Ectodermal cell (in vitro differentiated cells): ENCODE data around the gene C19orf33.
A peak's percentile ranks its signal among the peaks of the same experiment; 100 is the strongest.

ENCODE experiments used
- H3K27ac ChIP-seq: 2 replicates; pipeline ENCODE4 v1.7.0; 2013; ENCODE audit warnings: mild to moderate bottlenecking, low read depth, low read length; ENCODE audit not compliant: insufficient read depth, poor library complexity, severe bottlenecking
- H3K27me3 ChIP-seq: 2 replicates; pipeline ENCODE4 v1.7.0; 2013; ENCODE audit warnings: mild to moderate bottlenecking, low read length; ENCODE audit not compliant: insufficient read depth, control insufficient read depth, poor library complexity, severe bottlenecking
- H3K36me3 ChIP-seq: one replicate; pipeline ENCODE4 v1.7.0; 2013; ENCODE audit warnings: low read length; ENCODE audit not compliant: control insufficient read depth, insufficient read depth
- H3K4me1 ChIP-seq: one replicate; pipeline ENCODE4 v1.7.0; 2013; ENCODE audit warnings: low read length; ENCODE audit not compliant: control insufficient read depth, insufficient read depth
- H3K4me3 ChIP-seq: 2 replicates; pipeline ENCODE4 v1.7.0; 2013; ENCODE audit warnings: low read depth, low read length, control low read depth; ENCODE audit not compliant: insufficient read depth
- H3K9me3 ChIP-seq: 2 replicates; pipeline ENCODE4 v1.7.0; 2013; ENCODE audit warnings: mild to moderate bottlenecking, low read length, moderate library complexity; ENCODE audit not compliant: control insufficient read depth
- WGBS, 2 experiments: methylation state at CpG; one replicate each; pipeline ENCODE4 v1.1.7; 2013; ENCODE audit warnings: missing lambda C conversion rate in 2 of 2; 5-methylcytosine and 5-hydroxymethylcytosine counted together

The C19orf33 gene

DNA sequence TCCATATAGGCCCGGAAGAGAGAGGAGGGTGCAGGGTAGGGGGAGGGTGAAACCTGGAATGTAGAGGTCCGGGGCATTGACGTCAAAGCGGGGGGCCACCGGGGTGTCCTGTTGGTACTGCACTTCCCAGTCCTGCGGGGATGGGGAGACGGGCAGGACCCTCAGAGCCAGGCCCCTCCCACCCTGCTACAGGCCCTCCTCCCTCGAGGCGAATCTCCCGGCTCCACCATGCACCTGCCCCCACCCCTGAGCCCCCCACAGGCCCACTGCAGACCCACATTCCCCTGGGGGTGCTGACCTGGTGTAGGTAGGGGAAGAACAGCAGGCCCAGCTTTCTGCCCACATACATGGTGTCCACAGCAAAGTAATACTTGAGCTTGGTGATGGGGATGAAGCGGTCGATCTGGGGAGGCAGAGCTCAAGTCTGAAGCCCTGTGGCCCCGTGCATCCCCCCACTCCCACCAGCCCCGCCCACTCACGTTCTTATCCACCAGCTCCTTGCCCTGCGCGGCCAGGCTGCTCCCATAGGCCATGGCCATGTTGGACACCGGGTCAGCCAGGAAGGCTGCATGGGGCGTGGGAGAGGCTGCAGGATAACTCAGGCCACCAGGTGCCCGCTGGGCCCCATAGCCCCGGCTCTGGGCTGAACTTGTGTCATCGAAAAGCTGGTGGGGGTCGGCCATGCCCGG is 5.0 kb downstream of the C19orf33 start:
- H3K4me1 ChIP-seq: peaks cover 9% of the 10 kb centered on the region
- H3K27me3 ChIP-seq: no peaks in the 10 kb centered on the region
- H3K27ac ChIP-seq: no peak overlapping the region
- no peaks in the 10 kb centered on the region for H3K9me3 ChIP-seq
- WGBS, 2 experiments: 93 to 95% methylated on average over 24 of the region's 24 CpGs
- H3K36me3 ChIP-seq: peaks cover 14% of the 10 kb centered on the region
- H3K4me3 ChIP-seq: no peak overlapping the region

DNA sequence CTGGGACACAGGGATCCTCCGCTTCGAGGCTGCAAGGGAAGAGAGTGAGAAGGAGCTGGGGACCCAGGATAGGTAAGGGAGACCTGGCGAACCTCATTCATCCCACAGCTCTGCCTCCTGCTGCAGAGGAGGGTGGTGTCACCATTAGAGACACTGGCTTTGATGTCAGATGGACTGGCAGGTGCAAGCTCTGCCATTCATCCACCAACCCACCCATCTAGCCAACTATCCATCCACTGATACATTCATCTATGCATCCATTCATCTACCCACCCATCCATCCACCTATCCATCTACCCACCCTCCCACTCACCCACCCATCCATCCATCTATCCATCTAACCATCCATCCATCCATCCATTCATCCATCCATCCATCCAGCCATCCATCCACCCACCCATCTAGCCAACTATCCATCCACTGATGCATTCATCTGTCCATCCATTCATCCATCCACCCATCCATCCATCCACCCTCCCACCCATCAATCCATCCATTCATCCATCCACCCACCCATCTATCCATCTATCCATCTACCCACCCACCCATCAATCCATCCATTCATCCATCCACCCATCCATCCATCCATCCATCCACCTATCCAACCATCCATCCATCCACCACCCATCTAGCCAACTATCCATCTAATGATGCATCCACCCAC is 5.7 kb downstream of the C19orf33 start:
- Histone ChIP-seq H3K4me3 (no peak overlapping the region), H3K9me3 (no peaks in the 10 kb centered on the region), H3K27me3 (no peaks in the 10 kb centered on the region), H3K27ac (no peak overlapping the region), H3K4me1 (peaks cover 2% of the 10 kb centered on the region), H3K36me3 (peaks cover 14% of the 10 kb centered on the region)
- 91 to 97% methylated on average over 3 of the region's 3 CpGs for WGBS, 2 experiments

DNA sequence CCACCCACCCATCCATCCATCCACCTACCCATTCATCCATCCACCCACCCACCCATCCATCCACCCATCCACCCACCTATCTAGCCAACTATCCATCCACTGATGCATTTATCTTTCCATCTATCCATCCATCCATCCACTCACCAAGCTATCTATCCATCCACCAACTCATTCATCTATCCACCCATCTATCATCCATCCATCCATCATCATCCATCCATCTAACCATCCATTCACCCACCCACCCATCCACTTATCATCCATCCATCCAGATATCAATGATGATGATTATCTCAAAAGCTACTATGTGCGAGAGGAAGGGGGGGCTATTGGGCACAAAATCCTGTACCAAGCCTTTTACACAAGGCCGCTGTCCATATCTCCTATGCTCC is 6.2 kb downstream of the C19orf33 start:
- WGBS, 2 experiments: 93 to 97% methylated on average over 2 of the region's 2 CpGs
- peaks cover 14% of the 10 kb centered on the region for H3K36me3 ChIP-seq

DNA sequence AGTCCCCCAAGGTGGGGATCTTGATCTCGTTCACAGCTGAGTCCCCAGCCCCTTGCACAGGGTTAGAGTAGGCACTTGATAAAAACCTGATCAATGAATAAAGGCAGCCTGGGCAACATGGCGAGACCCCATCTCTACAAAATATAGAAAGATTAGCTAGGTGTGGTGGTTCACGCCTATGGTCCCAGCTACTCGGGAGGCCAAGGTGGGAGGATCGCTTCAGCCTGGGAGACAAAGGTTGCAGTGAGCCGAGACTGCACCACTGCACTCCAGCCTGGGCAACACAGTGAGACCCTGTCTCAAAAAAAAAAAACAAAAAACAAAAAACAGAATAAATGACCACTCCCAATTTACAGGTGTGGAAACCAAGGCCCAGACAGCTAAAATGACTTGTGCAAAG is 6.9 kb downstream of the C19orf33 start:
- H3K9me3 ChIP-seq: no peaks in the 10 kb centered on the region
- no peak overlapping the region for H3K4me3 ChIP-seq
- H3K27ac ChIP-seq: no peak overlapping the region
- H3K4me1 ChIP-seq: no peaks in the 10 kb centered on the region
- no peaks in the 10 kb centered on the region for H3K27me3 ChIP-seq
- WGBS, 2 experiments: 94 to 97% methylated on average over 6 of the region's 6 CpGs
- H3K36me3 ChIP-seq: peaks cover 14% of the 10 kb centered on the region

More for the DNA sequence above, 6.2 kb downstream of the C19orf33 start:
- Histone ChIP-seq H3K4me1 (no peaks in the 10 kb centered on the region), H3K27ac (no peak overlapping the region), H3K27me3 (no peaks in the 10 kb centered on the region), H3K4me3 (no peak overlapping the region), H3K9me3 (no peaks in the 10 kb centered on the region)

DNA sequence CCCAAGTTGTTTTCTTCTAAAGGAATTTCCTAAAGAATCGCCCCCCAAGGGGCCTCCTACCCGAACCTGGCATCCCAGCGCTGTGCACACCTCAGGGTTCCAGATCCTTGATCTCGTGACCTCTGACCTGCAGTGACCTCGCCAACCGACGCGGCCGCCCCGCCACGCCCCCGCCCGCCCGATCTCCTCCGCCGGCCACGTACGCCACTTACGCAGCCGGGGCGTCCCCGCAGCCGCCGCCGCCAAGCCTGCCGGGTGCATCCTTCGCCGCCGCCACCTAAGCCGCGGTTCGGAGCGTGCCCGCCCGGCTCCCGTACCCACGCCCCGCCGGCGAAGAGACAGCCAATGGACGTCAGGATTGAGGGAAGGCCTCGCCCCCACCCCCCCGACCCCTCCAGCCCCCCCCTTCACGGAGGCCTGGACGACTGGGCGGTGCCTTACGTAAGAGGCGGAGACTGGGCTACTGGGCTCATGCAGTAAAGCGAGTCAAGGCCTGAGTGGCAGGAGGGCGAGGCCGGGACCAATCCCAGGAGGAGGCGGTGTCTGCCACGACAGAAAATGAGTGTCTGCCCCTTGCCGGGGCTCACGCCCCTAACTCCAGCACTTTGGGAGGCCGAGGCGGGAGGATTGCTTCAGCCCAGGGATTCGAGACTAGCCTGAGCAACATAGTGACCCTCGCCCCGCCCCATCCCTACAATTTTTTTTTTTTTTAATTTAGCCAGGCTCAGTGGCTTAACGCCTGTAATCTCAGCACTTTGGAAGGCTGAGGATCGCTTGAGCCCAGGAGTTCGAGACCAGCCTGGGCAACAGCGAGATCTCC is 11.8 kb downstream of the C19orf33 start, which contains the start of gene YIF1B:
Gene YIF1B, minus strand, starts transcription at position 291 of the 820 bp plus-strand sequence. Its CDS starts 30 bp downstream, at position 261.
- WGBS, 2 experiments: 3 to 4% methylated on average over 64 of the region's 64 CpGs
- Histone ChIP-seq H3K36me3 (no peaks in the 10 kb centered on the region), H3K4me1 (peaks cover 2% of the 10 kb centered on the region)

DNA sequence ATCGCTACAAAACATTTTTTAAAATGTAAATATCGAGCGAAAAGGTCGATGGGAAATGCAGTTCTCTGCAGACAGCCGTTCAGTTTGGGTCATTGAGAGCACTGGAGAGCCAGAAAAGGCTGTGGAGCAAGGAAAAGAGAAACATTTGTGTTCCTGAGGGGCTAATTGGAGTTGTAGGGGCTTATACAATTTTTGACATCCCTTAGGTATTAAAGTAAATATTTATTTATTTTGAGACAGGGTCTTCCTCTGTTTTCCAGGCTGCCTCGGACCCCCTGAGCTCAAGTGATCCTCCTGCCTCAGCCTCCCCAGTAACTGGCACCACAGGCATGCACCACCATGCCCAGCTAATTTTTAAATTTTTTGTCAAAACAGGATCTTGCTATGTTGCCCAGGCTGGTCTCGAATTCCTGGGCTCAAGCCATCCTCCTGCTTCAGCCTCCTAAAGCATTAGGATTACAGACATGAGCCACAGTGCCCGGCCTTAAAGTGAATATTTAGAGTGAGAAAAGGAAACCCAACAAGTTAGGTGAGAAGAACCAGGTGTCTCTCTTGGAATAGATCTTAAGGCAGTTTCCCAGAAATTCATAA is 12.5 kb downstream of the C19orf33 start:
- no peaks in the 10 kb centered on the region for H3K36me3 ChIP-seq
- no peak overlapping the region for H3K27ac ChIP-seq
- peak overlapping the region; percentile 33 for H3K4me3 ChIP-seq
- no peaks in the 10 kb centered on the region for H3K9me3 ChIP-seq
- H3K4me1 ChIP-seq: peaks cover 9% of the 10 kb centered on the region
- H3K27me3 ChIP-seq: peaks cover 52% of the 10 kb centered on the region
- 44 to 47% methylated on average over 8 of the region's 8 CpGs for WGBS, 2 experiments

More for the DNA sequence above, 11.8 kb downstream of the C19orf33 start, which contains the start of gene YIF1B:
- Histone ChIP-seq H3K27ac (peak within 1 kb of the TSS; percentile 9), H3K27me3 (peaks cover 45% of the 10 kb centered on the region), H3K4me3 (peak within 1 kb of the TSS; percentile 40), H3K9me3 (no peaks in the 10 kb centered on the region)

DNA sequence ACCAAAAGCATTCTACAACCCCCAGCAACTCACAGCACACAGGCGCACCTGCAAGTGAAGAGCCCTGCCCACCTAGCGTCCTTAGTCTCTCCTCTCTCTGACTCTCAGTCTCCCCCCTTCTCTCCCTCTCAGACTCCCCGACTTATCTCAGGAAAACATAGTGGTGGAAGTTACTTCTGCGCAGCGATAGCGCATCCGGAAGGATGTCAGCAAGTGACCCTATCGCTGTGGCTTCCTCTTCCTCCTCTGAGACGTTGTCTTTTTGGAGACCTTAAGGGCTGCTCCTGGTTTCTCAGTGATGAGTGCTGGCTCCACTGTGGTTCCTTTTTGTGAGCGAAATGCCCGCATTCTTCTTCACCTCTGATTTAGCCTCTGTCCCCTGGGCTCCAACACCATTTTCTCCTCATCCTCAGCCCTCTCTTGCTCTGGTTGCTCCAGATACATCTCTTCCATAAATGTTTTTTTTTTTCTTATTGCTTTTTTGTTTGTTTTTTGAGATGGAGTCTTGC is 13.1 kb downstream of the C19orf33 start:
- Histone ChIP-seq H3K4me3 (no peak overlapping the region), H3K4me1 (peaks cover 11% of the 10 kb centered on the region), H3K27ac (no peak overlapping the region), H3K36me3 (no peaks in the 10 kb centered on the region), H3K27me3 (peaks cover 55% of the 10 kb centered on the region), H3K9me3 (no peaks in the 10 kb centered on the region)
- 91 to 93% methylated on average over 11 of the region's 11 CpGs for WGBS, 2 experiments

DNA sequence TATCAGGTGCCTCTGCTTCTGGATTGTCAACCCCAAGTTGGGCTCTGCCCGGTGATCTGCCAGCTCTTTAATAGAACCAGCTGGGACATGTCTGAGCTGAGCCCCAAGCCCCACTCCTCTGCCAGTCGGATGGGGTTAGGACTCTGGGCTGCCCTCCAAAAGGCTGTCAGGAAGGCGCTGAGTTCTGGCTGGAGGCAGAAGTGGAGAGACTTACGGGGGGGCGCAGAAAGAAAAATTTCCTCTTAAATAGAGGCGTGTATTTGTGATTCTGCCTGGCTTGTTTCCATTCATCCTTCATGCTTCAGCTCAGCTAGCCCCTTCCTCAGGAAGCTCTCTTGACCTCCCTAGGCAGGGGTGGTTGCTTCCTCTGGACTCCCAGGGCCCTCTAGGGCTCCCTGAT is 14.6 kb downstream of the C19orf33 start:
- H3K9me3 ChIP-seq: no peaks in the 10 kb centered on the region
- no peaks in the 10 kb centered on the region for H3K36me3 ChIP-seq
- WGBS, 2 experiments: 90 to 92% methylated on average over 6 of the region's 6 CpGs
- peaks cover 55% of the 10 kb centered on the region for H3K27me3 ChIP-seq
- H3K4me1 ChIP-seq: peaks cover 11% of the 10 kb centered on the region
- H3K4me3 ChIP-seq: no peak overlapping the region
- H3K27ac ChIP-seq: no peak overlapping the region

DNA sequence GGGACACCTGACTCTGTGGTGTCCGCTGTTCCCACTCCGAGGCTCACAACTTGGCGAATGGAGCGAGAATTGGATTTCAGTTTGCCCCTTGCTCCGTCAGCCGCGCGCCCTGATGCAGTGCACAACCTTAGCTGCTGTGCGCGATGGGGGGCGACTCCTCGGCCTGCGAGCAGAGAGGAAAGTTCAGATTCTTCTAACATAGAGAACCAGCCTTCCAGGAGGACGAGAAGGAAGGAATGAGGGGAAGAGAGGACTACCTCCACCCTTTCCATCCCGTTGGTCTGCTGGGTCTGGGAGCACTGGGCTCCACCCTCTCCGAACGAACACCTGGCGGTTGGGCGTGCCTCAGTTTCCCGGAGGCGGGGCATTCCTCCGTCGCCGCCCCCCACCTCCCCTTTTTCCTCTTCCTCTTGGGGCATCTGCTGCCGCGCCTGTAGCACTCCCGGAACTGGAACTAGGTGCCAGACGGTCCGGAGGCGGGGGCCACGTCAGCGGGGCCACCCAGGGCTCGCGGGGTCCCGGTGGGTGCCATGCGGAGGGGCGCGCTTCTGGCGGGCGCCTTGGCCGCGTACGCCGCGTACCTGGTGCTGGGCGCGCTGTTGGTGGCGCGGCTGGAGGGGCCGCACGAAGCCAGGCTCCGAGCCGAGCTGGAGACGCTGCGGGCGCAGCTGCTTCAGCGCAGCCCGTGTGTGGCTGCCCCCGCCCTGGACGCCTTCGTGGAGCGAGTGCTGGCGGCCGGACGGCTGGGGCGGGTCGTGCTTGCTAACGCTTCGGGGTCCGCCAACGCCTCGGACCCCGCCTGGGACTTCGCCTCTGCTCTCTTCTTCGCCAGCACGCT is 15.6 kb downstream of the C19orf33 start, which contains the start of gene KCNK6:
Gene KCNK6, plus strand, starts transcription at position 425 of the 838 bp plus-strand sequence. Its CDS starts 106 bp downstream, at position 531.
- 4% methylated on average over 76 of the region's 76 CpGs for WGBS, 2 experiments
- peaks cover 11% of the 10 kb centered on the region for H3K4me1 ChIP-seq
- no peak within 1 kb of the TSS for H3K27ac ChIP-seq
- peak within 1 kb of the TSS; percentile 28 for H3K4me3 ChIP-seq
- H3K36me3 ChIP-seq: no peaks in the 10 kb centered on the region
- peaks cover 55% of the 10 kb centered on the region for H3K27me3 ChIP-seq
- H3K9me3 ChIP-seq: no peaks in the 10 kb centered on the region
